IMR-90 (cell line): ENCODE data around the gene ETV6. TPM values are rescaled to one million over a fixed set of nuclear protein-coding genes. Genes with fewer than 3 reads are reported as not detected.

ENCODE experiments used
- ATAC-seq: fragments of 200-7000 bp; cut with Tn5 transposase; 2 replicates; pipeline ENCODE4 v1.9.1; 2020; ENCODE audit warnings: low read depth, mild to moderate bottlenecking, moderate library complexity
- BruUV-seq: library from RNA; stranded (reverse); fragments of 400-500 nt; replicated peaks from 2 replicates; lab custom pipeline; 2021; lab: Mats Ljungman, UMichigan
- CTCF ChIA-PET: fragments of 300-600 bp; formaldehyde crosslinking; extraction: SDS; loops from one replicate; lab custom pipeline; 2021; ENCODE audit warnings: antibody characterized with exemption; lab: Yijun Ruan, JAX
- POLR2A ChIA-PET: fragments of 300-600 bp; sonication (Branson Sonifier 250); formaldehyde crosslinking; loops from one replicate; lab custom pipeline; 2022; ENCODE audit warnings: antibody characterized with exemption; ENCODE audit not compliant: unreplicated experiment; lab: Charles Lee
- DNase-seq: peaks from one replicate; pipeline ENCODE4 v3.0.0; 2013
- H2AFZ ChIP-seq: replicated peaks from 2 replicates; pipeline ENCODE3; 2013; ENCODE audit warnings: low read length, mild to moderate bottlenecking; ENCODE audit not compliant: poor library complexity
- H2AK5ac ChIP-seq: 2 replicates; pipeline ENCODE4 v1.6.1; 2013; ENCODE audit warnings: low read depth, low read length, inconsistent platforms
- H2AK9ac ChIP-seq: replicated peaks from 2 replicates; pipeline ENCODE3; 2013; ENCODE audit warnings: mild to moderate bottlenecking, low read depth, low read length, moderate library complexity; ENCODE audit not compliant: poor library complexity
- H2BK120ac ChIP-seq: 2 replicates; pipeline ENCODE4 v1.6.1; 2013; ENCODE audit warnings: low read depth, low read length, inconsistent platforms
- H2BK15ac ChIP-seq: 3 replicates; pipeline ENCODE4 v1.6.1; 2013; ENCODE audit warnings: low read depth, low read length, inconsistent platforms
- H2BK20ac ChIP-seq: 2 replicates; pipeline ENCODE4 v1.6.1; 2013; ENCODE audit warnings: low read depth, mild to moderate bottlenecking, inconsistent platforms, low read length, moderate library complexity
- H2BK5ac ChIP-seq: 2 replicates; pipeline ENCODE4 v1.6.1; 2013; ENCODE audit warnings: mild to moderate bottlenecking, low read depth, low read length, inconsistent platforms; ENCODE audit not compliant: poor library complexity, severe bottlenecking
- H3K14ac ChIP-seq: replicated peaks from 2 replicates; pipeline ENCODE4 v1.6.1; 2013; ENCODE audit warnings: low read depth, low read length, inconsistent platforms
- H3K18ac ChIP-seq: 2 replicates; pipeline ENCODE4 v1.6.1; 2013; ENCODE audit warnings: low read depth, low read length, control low read depth
- H3K23ac ChIP-seq: 2 replicates; pipeline ENCODE4 v1.6.1; 2013; ENCODE audit warnings: low read depth, low read length, inconsistent platforms
- H3K27ac ChIP-seq: 2 replicates; pipeline ENCODE4 v1.5.1; 2013; ENCODE audit warnings: mild to moderate bottlenecking, control low read depth, low read length; ENCODE audit not compliant: insufficient read depth
- H3K27me3 ChIP-seq: 2 replicates; pipeline ENCODE4 v1.6.1; 2013; ENCODE audit warnings: low read length; ENCODE audit not compliant: control insufficient read depth, insufficient read depth
- H3K36me3 ChIP-seq: 2 replicates; pipeline ENCODE4 v1.6.1; 2013; ENCODE audit warnings: low read length, mixed read lengths; ENCODE audit not compliant: control insufficient read depth, insufficient read depth
- H3K4ac ChIP-seq: 2 replicates; pipeline ENCODE4 v1.6.1; 2013; ENCODE audit warnings: low read depth, low read length, inconsistent platforms
- H3K4me1 ChIP-seq: 2 replicates; pipeline ENCODE4 v1.6.1; 2013; ENCODE audit warnings: low read length, mixed read lengths; ENCODE audit not compliant: control insufficient read depth, insufficient read depth
- H3K4me2 ChIP-seq: 2 replicates; pipeline ENCODE4 v1.6.1; 2013; ENCODE audit warnings: low read depth, mild to moderate bottlenecking, control low read depth, low read length, moderate library complexity
- H3K4me3 ChIP-seq: 2 replicates; pipeline ENCODE4 v1.5.1; 2013; ENCODE audit warnings: low read depth, mild to moderate bottlenecking, control low read depth, low read length, moderate library complexity; ENCODE audit not compliant: insufficient read depth
- H3K56ac ChIP-seq: 2 replicates; pipeline ENCODE4 v1.6.1; 2013; ENCODE audit warnings: low read length, inconsistent platforms; ENCODE audit not compliant: insufficient read depth; ENCODE audit errors: extremely low read depth
- H3K79me1 ChIP-seq, 2 experiments: 2 replicates each; pipeline ENCODE4 v1.6.1; 2013; ENCODE audit warnings: low read length in 2 of 2, inconsistent platforms in 1 of 2, low read depth in 1 of 2
- H3K9ac ChIP-seq: 2 replicates; pipeline ENCODE4 v1.6.1; 2013; ENCODE audit warnings: low read depth, low read length, control low read depth
- H3K9me1 ChIP-seq: 2 replicates; pipeline ENCODE4 v1.6.1; 2013; ENCODE audit warnings: low read length, inconsistent platforms; ENCODE audit not compliant: insufficient read depth
- H3K9me3 ChIP-seq: 2 replicates; pipeline ENCODE4 v1.6.1; 2013; ENCODE audit warnings: low read length; ENCODE audit not compliant: control insufficient read depth, insufficient read depth
- H4K20me1 ChIP-seq: 2 replicates; pipeline ENCODE4 v1.6.1; 2013; ENCODE audit warnings: low read length, inconsistent platforms; ENCODE audit not compliant: insufficient read depth
- H4K5ac ChIP-seq: 2 replicates; pipeline ENCODE4 v1.6.1; 2013; ENCODE audit warnings: mild to moderate bottlenecking, low read depth, low read length, control low read depth
- H4K8ac ChIP-seq, 2 experiments: 2 replicates each; pipeline ENCODE4 v1.6.1; 2013; ENCODE audit warnings: low read depth in 2 of 2, low read length in 2 of 2, control low read depth in 1 of 2, inconsistent platforms in 1 of 2
- H4K91ac ChIP-seq: 2 replicates; pipeline ENCODE4 v1.6.1; 2013; ENCODE audit warnings: low read depth, low read length, inconsistent platforms; ENCODE audit not compliant: insufficient read depth
- BHLHE40 ChIP-seq: fragments of 150-350 bp; IDR thresholded peaks from 2 replicates; pipeline ENCODE4 v1.6.1; 2016; ENCODE audit warnings: mild to moderate bottlenecking, low read depth, low read length
- CEBPB ChIP-seq: IDR thresholded peaks from 2 replicates; pipeline ENCODE4 v1.6.1; 2012; ENCODE audit warnings: low read depth, low read length, improper control_type of control experiment
- CHD1 ChIP-seq: IDR thresholded peaks from 2 replicates; pipeline ENCODE4 v1.6.1; 2012; ENCODE audit warnings: low read depth, low read length, improper control_type of control experiment
- FOS ChIP-seq: fragments of 150-350 bp; IDR thresholded peaks from 2 replicates; pipeline ENCODE4 v1.6.1; 2016; ENCODE audit warnings: low read depth, low read length
- MAFK ChIP-seq: IDR thresholded peaks from 2 replicates; pipeline ENCODE4 v1.6.1; 2012; ENCODE audit warnings: low read depth, low read length, improper control_type of control experiment
- MAZ ChIP-seq: IDR thresholded peaks from 2 replicates; pipeline ENCODE4 v1.6.1; 2012; ENCODE audit warnings: low read depth, mild to moderate bottlenecking, low read length, improper control_type of control experiment, moderate library complexity, borderline replicate concordance
- MXI1 ChIP-seq: IDR thresholded peaks from 2 replicates; pipeline ENCODE4 v1.6.1; 2012; ENCODE audit warnings: low read depth, mild to moderate bottlenecking, low read length, moderate library complexity, borderline replicate concordance
- NFE2L2 ChIP-seq: fragments of 150-350 bp; IDR thresholded peaks from 2 replicates; pipeline ENCODE4 v1.6.1; 2016; ENCODE audit warnings: low read depth, mild to moderate bottlenecking, low read length
- POLR2A ChIP-seq: IDR thresholded peaks from 2 replicates; pipeline ENCODE4 v1.6.1; 2012; ENCODE audit warnings: mild to moderate bottlenecking, low read depth, low read length
- RAD21 ChIP-seq: IDR thresholded peaks from 2 replicates; pipeline ENCODE4 v1.6.1; 2012; ENCODE audit warnings: low read length, improper control_type of control experiment
- RCOR1 ChIP-seq: IDR thresholded peaks from 2 replicates; pipeline ENCODE4 v1.6.1; 2012; ENCODE audit warnings: mild to moderate bottlenecking, low read length, improper control_type of control experiment; ENCODE audit not compliant: insufficient replicate concordance
- RFX5 ChIP-seq: IDR thresholded peaks from 2 replicates; pipeline ENCODE4 v1.8.0; 2012; ENCODE audit warnings: low read depth, mild to moderate bottlenecking, low read length, moderate library complexity
- SMC3 ChIP-seq: fragments of 150-350 bp; IDR thresholded peaks from 2 replicates; pipeline ENCODE4 v1.6.1; 2016; ENCODE audit warnings: low read depth, mild to moderate bottlenecking, antibody characterized with exemption, low read length, moderate library complexity
- WGBS, 2 experiments: methylation state at CpG; one replicate each; pipeline versions ENCODE4 v1.1.5 to v1.1.7; 2013; ENCODE audit warnings: missing lambda C conversion rate in 2 of 2; ENCODE audit not compliant: insufficient read length in 1 of 2; ENCODE audit errors: extremely low coverage in 2 of 2; 5-methylcytosine and 5-hydroxymethylcytosine counted together
- dilution Hi-C: fragments of 300-500 bp; cut with HindIII; formaldehyde crosslinking; loops from one replicate; pipeline ENCODE4 v1.14.3; 2018; ENCODE audit warnings: low sequenced_read_pairs; ENCODE audit not compliant: unreplicated experiment
- in situ Hi-C: fragments of 300-500 bp; cut with MboI; formaldehyde crosslinking; loops from 3 replicates; pipeline ENCODE4 v1.14.3; 2019; ENCODE audit warnings: low sequenced_read_pairs, inconsistent platforms, mixed read lengths
- intact Hi-C: fragments of 100-400 bp; cut with micrococcal nuclease; formaldehyde crosslinking; loops from 2 replicates; pipeline ENCODE4 v1.10.0; 2022
- polyA plus RNA-seq, 3 experiments: library from polyadenylated mRNA; depleted of rRNA; stranded (reverse); fragments of >200 nt; gene quantifications; 2 replicates each; pipeline ENCODE4 v1.2.3, GENCODE V29; 2012; ENCODE audit warnings: low replicate concordance in 1 of 3
- total RNA-seq: library from RNA; depleted of rRNA; stranded (reverse); fragments of >200 nt; gene quantifications from 2 replicates; pipeline ENCODE4 v1.2.3, GENCODE V29; 2012
- TF ChIP-seq, protein P1 (sequence below): conservative IDR thresholded peaks from 2 replicates; pipeline ENCODE4 v1.5.1; 2012; ENCODE audit warnings: mild to moderate bottlenecking, low read depth, low read length, improper control_type of control experiment
- TF ChIP-seq, protein P2 (sequence below): fragments of 150-350 bp; IDR thresholded peaks from 2 replicates; pipeline ENCODE4 v1.6.1; 2017; ENCODE audit warnings: mild to moderate bottlenecking, antibody characterized with exemption, low read length, low read depth
- TF ChIP-seq, protein P3 (sequence below): fragments of 150-350 bp; IDR thresholded peaks from 2 replicates; pipeline ENCODE4 v1.6.1; 2016; ENCODE audit warnings: low read depth, mild to moderate bottlenecking, low read length, moderate library complexity, borderline replicate concordance

ETV6 gene
- total and polyA plus RNA-seq, 2 of the 4 experiments (the other 2 are of a cell fraction) = 8.4 to 9.9 TPM

DNA sequence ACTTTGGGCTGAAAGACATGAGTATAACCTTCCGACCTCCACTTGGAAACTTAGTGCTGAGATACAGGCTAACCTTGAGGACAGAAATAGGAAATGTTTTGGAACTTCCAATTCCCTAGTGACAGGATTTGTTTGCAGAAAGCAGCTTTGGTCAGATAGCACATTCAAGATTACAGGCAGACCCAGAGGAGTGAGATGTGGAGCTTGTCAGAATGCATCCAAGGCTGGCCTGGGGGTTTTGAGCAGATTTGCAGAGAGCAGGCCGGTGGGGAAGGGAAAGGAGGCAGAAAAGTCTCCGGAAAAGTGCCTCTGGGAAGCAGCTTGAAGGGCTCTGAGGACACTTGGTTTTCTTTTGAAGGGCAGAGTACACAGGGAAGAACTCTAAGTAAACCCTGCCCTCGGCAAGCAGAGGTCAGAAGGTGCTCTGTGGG, 180.3 kb downstream of the ETV6 start:
- no peak overlapping the region for H3K4ac ChIP-seq
- WGBS, 2 experiments = 40% methylated on average over 1 of the region's 4 CpGs; no CpG with 5 or more reads in 1 of the 2 experiments
- peak overlapping the region; percentile 29; the same call in 1 of the 2 replicates for H4K5ac ChIP-seq
- H3K9ac ChIP-seq = no peak overlapping the region
- H2BK120ac ChIP-seq = no peak overlapping the region
- H3K36me3 ChIP-seq = peaks cover 6% of the 10 kb centered on the region
- ATAC-seq (no peak), DNase-seq (no peak)
- ChIA-PET POLR2A (no interaction called here), CTCF (no interaction called here)
- no peak overlapping the region for H2AK5ac ChIP-seq
- peak overlapping the region in 1 of 2 experiments; percentile 27; a peak in 1 of 4 replicates for H4K8ac ChIP-seq
- no peak overlapping the region for H2BK20ac ChIP-seq
- no peak for TF ChIP-seq RFX5
- no peak for TF ChIP-seq CEBPB
- TF ChIP-seq CHD1 = no peak
- TF ChIP-seq, protein P1, sequence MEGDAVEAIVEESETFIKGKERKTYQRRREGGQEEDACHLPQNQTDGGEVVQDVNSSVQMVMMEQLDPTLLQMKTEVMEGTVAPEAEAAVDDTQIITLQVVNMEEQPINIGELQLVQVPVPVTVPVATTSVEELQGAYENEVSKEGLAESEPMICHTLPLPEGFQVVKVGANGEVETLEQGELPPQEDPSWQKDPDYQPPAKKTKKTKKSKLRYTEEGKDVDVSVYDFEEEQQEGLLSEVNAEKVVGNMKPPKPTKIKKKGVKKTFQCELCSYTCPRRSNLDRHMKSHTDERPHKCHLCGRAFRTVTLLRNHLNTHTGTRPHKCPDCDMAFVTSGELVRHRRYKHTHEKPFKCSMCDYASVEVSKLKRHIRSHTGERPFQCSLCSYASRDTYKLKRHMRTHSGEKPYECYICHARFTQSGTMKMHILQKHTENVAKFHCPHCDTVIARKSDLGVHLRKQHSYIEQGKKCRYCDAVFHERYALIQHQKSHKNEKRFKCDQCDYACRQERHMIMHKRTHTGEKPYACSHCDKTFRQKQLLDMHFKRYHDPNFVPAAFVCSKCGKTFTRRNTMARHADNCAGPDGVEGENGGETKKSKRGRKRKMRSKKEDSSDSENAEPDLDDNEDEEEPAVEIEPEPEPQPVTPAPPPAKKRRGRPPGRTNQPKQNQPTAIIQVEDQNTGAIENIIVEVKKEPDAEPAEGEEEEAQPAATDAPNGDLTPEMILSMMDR = no peak
- TF ChIP-seq, protein P2, sequence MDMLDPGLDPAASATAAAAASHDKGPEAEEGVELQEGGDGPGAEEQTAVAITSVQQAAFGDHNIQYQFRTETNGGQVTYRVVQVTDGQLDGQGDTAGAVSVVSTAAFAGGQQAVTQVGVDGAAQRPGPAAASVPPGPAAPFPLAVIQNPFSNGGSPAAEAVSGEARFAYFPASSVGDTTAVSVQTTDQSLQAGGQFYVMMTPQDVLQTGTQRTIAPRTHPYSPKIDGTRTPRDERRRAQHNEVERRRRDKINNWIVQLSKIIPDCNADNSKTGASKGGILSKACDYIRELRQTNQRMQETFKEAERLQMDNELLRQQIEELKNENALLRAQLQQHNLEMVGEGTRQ = no peak
- TF ChIP-seq POLR2A = no peak
- TF ChIP-seq RAD21 = no peak
- TF ChIP-seq FOS = no peak
- TF ChIP-seq, protein P3, sequence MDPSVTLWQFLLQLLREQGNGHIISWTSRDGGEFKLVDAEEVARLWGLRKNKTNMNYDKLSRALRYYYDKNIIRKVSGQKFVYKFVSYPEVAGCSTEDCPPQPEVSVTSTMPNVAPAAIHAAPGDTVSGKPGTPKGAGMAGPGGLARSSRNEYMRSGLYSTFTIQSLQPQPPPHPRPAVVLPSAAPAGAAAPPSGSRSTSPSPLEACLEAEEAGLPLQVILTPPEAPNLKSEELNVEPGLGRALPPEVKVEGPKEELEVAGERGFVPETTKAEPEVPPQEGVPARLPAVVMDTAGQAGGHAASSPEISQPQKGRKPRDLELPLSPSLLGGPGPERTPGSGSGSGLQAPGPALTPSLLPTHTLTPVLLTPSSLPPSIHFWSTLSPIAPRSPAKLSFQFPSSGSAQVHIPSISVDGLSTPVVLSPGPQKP = no peak
- TF ChIP-seq NFE2L2 = no peak
- no peak for TF ChIP-seq SMC3
- TF ChIP-seq RCOR1 = no peak
- TF ChIP-seq MXI1 = no peak
- no peak for TF ChIP-seq BHLHE40
- no peak for TF ChIP-seq MAFK
- TF ChIP-seq MAZ = no peak
- in situ Hi-C loops (no loop called here), intact Hi-C loops (no loop called here), dilution Hi-C loops (no loop called here)
- peaks cover 35 to 37% of the 10 kb centered on the region in 2 experiments for H3K79me1 ChIP-seq
- H3K56ac ChIP-seq = no peak overlapping the region
- no TSS peak for BruUV-seq
- H3K23ac ChIP-seq = peak overlapping the region; percentile 6; the same call in 1 of the 2 replicates
- H3K4me2 ChIP-seq = no peak overlapping the region
- H2AFZ ChIP-seq = no peak overlapping the region
- no peak overlapping the region for H2BK5ac ChIP-seq
- H3K18ac ChIP-seq = no peak overlapping the region
- H3K27ac ChIP-seq = no peak overlapping the region
- H3K4me1 ChIP-seq = peaks cover 16% of the 10 kb centered on the region
- H3K9me3 ChIP-seq = no peaks in the 10 kb centered on the region
- no peak overlapping the region for H3K4me3 ChIP-seq
- no peaks in the 10 kb centered on the region for H4K20me1 ChIP-seq
- no peaks in the 10 kb centered on the region for H3K27me3 ChIP-seq
- H3K14ac ChIP-seq = peak overlapping the region; percentile 61; the same call in 1 of the 2 replicates
- no peak overlapping the region for H2BK15ac ChIP-seq
- H3K9me1 ChIP-seq = peaks cover 17% of the 10 kb centered on the region
- no peak overlapping the region for H2AK9ac ChIP-seq
- no peak overlapping the region for H4K91ac ChIP-seq
